ENCODE results near the gene ATAD1.

The ATAD1 gene

DNA sequence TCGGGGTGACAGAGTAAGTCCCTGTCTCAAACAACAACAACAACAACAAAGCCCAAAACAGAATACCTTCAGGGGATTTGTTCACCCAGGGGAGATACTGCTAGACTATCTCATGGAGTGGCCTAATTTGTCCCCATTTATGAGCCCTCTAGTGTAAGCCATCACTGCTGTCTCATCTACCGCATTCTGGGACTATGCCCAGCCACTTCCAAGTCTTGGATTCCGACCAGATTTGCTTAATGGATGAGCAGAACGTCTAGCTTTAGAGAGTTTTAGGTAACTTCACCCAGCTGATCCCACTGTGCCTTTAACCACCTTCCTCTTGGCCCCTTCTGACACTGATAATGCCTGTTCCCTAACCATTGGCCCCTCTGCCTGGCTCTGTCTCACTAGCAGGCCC is 111.3 kb downstream of the ATAD1 start:
- no peak for DNase-seq

DNA sequence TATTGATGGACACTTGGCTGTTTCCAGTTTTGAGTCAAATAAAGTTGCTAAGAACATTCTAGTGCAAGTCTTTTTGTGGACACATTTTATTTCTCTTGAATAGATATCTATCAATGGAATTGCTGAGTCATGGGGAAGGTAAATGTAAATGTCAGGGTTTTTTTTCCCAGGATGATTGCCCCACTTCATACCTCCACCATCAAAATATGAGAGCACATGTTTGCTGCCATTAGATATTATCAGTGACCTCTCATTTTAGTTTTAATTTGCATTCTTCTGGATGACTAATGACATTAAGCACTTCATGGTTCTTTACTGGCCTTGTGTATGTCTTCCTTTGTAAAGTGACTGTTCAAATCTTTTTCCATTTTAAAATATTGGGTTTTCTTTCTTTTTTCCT is 112.7 kb downstream of the ATAD1 start:
- DNase-seq, result no peak

DNA sequence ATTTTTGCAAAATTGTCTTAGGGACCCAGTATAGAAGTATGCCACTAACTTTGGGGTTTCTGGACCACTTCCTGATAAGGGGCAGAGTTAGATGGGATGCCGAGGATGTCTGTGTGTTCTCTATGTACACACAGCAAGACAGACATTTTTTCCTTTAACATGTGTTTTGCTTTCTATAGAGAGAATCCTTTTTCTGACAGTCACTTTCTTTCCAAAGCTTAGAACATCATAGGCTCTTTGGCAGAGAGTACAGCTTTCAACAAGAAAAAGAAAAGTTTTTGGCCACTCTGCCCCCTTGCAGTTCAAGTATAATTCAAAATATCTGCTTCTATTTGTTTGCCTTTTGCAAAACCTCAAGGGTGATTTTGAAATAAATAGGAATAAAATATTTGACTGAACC is 114.3 kb downstream of the ATAD1 start:
- no peak for DNase-seq

DNA sequence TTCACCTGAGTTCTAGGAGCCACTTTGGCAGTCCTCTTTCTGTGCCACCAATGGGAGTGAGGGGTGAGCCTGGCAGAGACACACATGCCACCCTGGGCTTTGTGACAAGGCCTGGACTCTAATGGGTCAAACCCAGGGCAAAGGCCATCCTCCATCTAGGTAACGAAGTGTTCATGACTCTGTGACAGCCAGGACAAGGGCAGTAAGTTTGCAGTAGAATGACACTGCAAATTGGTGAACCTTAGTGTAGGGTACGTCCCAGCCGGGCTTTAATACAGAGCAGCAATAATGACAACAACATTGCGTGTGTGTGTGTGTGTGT is 115.1 kb downstream of the ATAD1 start:
- no peak for DNase-seq

DNA sequence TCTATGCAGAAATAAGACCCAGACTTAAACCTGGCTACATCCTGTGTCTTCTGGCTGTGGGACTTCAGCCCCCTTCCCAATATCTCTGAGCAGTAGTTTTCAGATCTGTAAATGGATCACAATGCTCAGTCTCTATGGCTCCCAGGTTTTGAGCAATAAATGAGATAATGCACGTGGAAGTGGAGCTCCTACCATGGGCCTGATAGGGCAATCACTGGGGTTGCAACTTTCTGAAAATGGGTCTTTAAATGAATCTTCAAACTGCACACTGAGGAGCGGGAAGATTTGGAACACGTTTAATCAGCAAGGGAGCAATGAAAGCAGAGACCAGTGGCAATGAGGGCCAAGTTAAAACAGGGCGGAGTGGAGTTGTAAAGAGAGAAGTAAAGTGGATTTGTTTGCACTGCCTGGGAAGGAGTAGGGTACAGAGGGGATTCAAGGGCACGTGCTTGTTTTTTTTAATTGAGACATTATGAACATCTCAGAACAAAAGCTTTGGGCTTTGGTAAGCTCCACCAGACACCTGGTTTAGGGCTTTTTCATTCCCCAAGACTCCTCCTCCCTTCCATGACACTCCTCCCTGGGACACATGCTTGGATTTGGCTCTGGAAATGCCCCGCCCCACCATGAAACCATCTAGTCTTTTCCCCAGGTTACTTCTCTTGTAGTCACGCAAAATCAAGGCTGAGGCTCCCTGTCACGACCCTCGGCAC is 115.6 kb downstream of the ATAD1 start:
- no peak for DNase-seq
